Left lung (tissue), 10 donors: ENCODE results near the gene ATRIP. TPM values are rescaled to one million over a fixed set of nuclear protein-coding genes. Genes with fewer than 3 reads are reported as not detected.

Experiments
- ATAC-seq: fragments of 200-7000 bp; cut with Tn5 transposase; one replicate; pipeline ENCODE4 v1.9.1; 2020; ENCODE audit warnings: moderate library complexity
- DNase-seq, 4 donors: peaks; one replicate each; pipeline ENCODE4 v3.0.0-alpha.2; 2013 to 2020
- H3K27ac ChIP-seq, 2 donors: fragments of 200-600 bp; sonication (generic) in 1 of 2; one replicate each; pipeline versions ENCODE4 v1.5.0 to v1.8.0; 2020 to 2021
- H3K27me3 ChIP-seq, 2 donors: fragments of 200-600 bp; sonication (generic) in 1 of 2; one replicate each; pipeline versions ENCODE4 v1.5.0 to v1.8.0; 2020 to 2021
- H3K36me3 ChIP-seq, 2 donors: fragments of 200-600 bp; sonication (generic) in 1 of 2; one replicate each; pipeline versions ENCODE4 v1.5.0 to v1.8.0; 2020 to 2021
- H3K4me1 ChIP-seq, 2 donors: fragments of 200-600 bp; one replicate each; pipeline ENCODE4 v1.8.0; 2021
- H3K4me3 ChIP-seq, 2 donors: fragments of 200-600 bp; sonication (generic) in 1 of 2; one replicate each; pipeline versions ENCODE4 v1.5.0 to v1.8.0; 2020 to 2021; ENCODE audit warnings: mild to moderate bottlenecking in 1 of 2
- H3K9me3 ChIP-seq, 2 donors: fragments of 200-600 bp; sonication (generic) in 1 of 2; one replicate each; pipeline versions ENCODE4 v1.5.0 to v1.8.0; 2020 to 2021
- intact Hi-C, 2 donors: fragments of 100-400 bp; cut with DNase I; formaldehyde crosslinking; loops; one replicate each; pipeline versions ENCODE4 v1.11.2 to v1.14.2; 2022
- polyA plus RNA-seq, 6 donors: library from polyadenylated mRNA; unstranded; fragments of 120-200 nt; gene quantifications; one replicate each; pipeline ENCODE4 v1.2.1, GENCODE V29; 2013; ENCODE audit not compliant: insufficient read length in 6 of 6
- total RNA-seq, 2 donors: library from RNA; stranded (reverse); fragmentation: NEBNext Ultra II Directional; extraction: Animal tissue kit (Norgen Biotek cat#: 25700); gene quantifications; one replicate each; pipeline ENCODE4 v1.2.1, GENCODE V29; 2021
- TF ChIP-seq, protein P1 (sequence below), 2 donors: fragments of 200-600 bp; sonication (generic) in 1 of 2; IDR thresholded peaks; one replicate each; pipeline versions ENCODE4 v1.5.0 to v1.8.0; 2021; ENCODE audit warnings: antibody characterized with exemption in 2 of 2
- donor health status: DM: no; HTN: yes; CAD: no.
- donor health status: DM: no; HTN: no; CAD: no.

Gene ATRIP
- total and polyA plus RNA-seq, 8 donors: 7.4 to 14.4 (median 12.0) TPM

DNA sequence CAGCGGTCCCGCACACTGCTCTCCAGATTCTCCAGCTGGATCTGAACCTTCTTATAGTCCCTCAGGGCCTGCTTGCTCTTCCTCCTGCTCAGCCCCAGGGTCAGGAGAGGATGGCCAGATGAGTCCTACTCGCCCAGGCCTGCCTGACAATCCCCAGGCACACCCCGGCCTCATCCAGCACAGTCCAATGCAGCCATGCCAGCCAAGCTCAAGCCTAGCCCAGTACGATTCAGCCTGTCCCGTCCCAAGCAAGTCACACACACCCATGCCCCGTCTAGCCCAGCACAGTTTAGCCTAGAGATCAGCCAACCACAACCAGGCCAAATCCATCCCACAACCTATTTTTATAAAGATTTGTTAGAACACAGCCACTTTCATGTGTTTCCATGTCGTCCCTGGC lies 33.5 kb upstream of the ATRIP start:
- Histone ChIP-seq H3K9me3 (no peaks in the 10 kb centered on the region), H3K27ac (no peak overlapping the region), H3K36me3 (peaks cover 0 to 88% of the 10 kb centered on the region in 2 donors), H3K27me3 (no peaks in the 10 kb centered on the region), H3K4me1 (no peaks in the 10 kb centered on the region), H3K4me3 (no peak overlapping the region)
- TF ChIP-seq, protein P1, sequence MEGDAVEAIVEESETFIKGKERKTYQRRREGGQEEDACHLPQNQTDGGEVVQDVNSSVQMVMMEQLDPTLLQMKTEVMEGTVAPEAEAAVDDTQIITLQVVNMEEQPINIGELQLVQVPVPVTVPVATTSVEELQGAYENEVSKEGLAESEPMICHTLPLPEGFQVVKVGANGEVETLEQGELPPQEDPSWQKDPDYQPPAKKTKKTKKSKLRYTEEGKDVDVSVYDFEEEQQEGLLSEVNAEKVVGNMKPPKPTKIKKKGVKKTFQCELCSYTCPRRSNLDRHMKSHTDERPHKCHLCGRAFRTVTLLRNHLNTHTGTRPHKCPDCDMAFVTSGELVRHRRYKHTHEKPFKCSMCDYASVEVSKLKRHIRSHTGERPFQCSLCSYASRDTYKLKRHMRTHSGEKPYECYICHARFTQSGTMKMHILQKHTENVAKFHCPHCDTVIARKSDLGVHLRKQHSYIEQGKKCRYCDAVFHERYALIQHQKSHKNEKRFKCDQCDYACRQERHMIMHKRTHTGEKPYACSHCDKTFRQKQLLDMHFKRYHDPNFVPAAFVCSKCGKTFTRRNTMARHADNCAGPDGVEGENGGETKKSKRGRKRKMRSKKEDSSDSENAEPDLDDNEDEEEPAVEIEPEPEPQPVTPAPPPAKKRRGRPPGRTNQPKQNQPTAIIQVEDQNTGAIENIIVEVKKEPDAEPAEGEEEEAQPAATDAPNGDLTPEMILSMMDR (IDR thresholded peaks at IDR 0.05): no peak
- DNase-seq (peak in 2 of 4 donors; percentile 30 to 67), ATAC-seq (no peak)
- intact Hi-C loops: no loop called here

- Histone ChIP-seq H3K36me3 (peaks cover 0 to 90% of the 10 kb centered on the region in 2 donors), H3K27ac (no peak overlapping the region), H3K4me3 (no peak overlapping the region), H3K27me3 (no peaks in the 10 kb centered on the region), H3K4me1 (no peaks in the 10 kb centered on the region), H3K9me3 (no peaks in the 10 kb centered on the region)
- TF ChIP-seq, protein P1 (IDR thresholded peaks at IDR 0.05): no peak
- ATAC-seq: no peak
- DNase-seq: peak in 1 of 4 donors; percentile 66
- intact Hi-C loops: no loop called here
Measured at GRCh38 chr3:48413611-48414010, 32.9 kb upstream of the ATRIP start.

DNA sequence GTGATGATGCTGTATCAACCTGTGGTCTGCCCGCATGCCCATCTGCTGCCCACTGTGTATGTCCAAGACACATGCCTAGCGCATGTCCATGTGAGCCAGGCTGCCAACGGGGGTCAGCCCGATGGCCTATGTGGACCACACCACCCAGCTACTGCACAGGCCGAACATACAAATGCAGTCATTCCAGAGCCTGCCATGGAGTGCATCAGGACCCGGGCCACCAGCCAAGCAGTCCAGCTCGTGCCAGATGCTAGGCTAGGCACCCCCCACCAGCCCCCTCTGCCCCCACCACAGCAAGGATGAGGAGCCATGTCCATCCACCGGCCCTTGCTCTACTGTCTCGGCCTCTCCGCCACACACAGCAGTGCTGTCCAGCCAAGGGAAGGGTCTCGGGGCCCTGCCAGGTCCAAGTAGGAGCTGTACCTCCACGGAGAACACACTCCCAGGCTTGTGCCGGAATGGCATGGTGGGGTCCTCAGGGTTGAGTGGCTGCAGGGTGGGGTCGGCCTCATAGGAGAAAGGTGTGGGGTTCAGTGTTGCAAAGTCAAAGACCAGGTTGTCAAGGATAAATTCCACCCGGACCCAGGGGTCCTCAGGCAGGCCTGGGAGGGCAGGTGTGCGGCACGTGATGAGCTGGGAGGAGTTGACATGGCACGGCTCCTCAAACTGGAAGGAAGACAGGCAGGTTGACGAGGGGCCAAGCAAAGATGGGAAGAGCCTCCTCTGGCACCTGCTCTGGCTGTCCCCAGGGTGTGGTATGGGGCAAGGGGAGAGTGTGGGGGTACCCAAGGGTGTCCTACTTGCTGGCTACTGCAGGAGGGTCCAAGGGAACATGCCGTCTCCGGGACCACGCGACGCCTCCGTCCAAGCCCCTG lies 31.9 kb upstream of the ATRIP start:
- no peak overlapping the region for H3K4me3 ChIP-seq
- TF ChIP-seq, protein P1 (IDR thresholded peaks at IDR 0.05): no peak
- peaks cover 0 to 90% of the 10 kb centered on the region in 2 donors for H3K36me3 ChIP-seq
- peak in 1 of 4 donors; percentile 58 for DNase-seq
- no peaks in the 10 kb centered on the region for H3K9me3 ChIP-seq
- no peaks in the 10 kb centered on the region for H3K4me1 ChIP-seq
- no peak for ATAC-seq
- H3K27me3 ChIP-seq: no peaks in the 10 kb centered on the region
- intact Hi-C loops: no loop called here
- no peak overlapping the region for H3K27ac ChIP-seq

- intact Hi-C loops: no loop called here
- Histone ChIP-seq H3K27me3 (no peaks in the 10 kb centered on the region), H3K27ac (no peak overlapping the region), H3K4me3 (no peak overlapping the region), H3K36me3 (peaks cover 0 to 86% of the 10 kb centered on the region in 2 donors), H3K9me3 (no peaks in the 10 kb centered on the region), H3K4me1 (no peaks in the 10 kb centered on the region)
- TF ChIP-seq, protein P1 (IDR thresholded peaks at IDR 0.05): no peak
- DNase-seq (peak in 1 of 4 donors; percentile 71), ATAC-seq (no peak)
Measured at GRCh38 chr3:48415251-48415953, 31.1 kb upstream of the ATRIP start.

DNA sequence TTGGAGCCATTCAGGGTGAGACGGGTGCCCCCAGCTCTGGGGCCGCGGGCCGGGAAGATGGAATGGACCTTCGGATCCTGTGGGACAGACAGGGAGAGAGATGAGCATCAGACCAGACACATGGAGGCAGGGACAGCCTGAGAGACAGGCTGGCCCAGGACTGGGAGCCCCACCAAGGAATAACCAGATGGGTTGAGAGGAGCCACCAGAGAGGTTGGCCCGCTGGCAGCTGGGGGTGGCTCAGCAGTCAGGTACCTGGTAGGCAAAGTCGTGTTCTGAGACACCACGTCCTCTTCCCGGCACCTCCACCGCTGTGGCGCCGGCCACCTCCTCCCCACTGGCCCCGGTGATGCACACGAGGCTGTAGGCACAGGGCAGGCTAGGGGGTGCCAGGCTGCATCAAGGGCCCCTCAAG lies 30.4 kb upstream of the ATRIP start:
- no peaks in the 10 kb centered on the region for H3K4me1 ChIP-seq
- H3K9me3 ChIP-seq: no peaks in the 10 kb centered on the region
- intact Hi-C loops: no loop called here
- no peak overlapping the region for H3K4me3 ChIP-seq
- peaks cover 0 to 81% of the 10 kb centered on the region in 2 donors for H3K36me3 ChIP-seq
- H3K27me3 ChIP-seq: no peaks in the 10 kb centered on the region
- TF ChIP-seq, protein P1 (IDR thresholded peaks at IDR 0.05): no peak
- ATAC-seq (no peak), DNase-seq (peak in 1 of 4 donors; percentile 74)
- no peak overlapping the region for H3K27ac ChIP-seq
